NCI-H524 treated with DMSO at 0.1 percent for 48 hours (cell line): ENCODE data around the gene IKZF1.

Source experiments
- DNase-seq: peaks from one replicate; lab custom pipeline; 2025; lab: John Stamatoyannopoulos, UW

Gene IKZF1

DNA sequence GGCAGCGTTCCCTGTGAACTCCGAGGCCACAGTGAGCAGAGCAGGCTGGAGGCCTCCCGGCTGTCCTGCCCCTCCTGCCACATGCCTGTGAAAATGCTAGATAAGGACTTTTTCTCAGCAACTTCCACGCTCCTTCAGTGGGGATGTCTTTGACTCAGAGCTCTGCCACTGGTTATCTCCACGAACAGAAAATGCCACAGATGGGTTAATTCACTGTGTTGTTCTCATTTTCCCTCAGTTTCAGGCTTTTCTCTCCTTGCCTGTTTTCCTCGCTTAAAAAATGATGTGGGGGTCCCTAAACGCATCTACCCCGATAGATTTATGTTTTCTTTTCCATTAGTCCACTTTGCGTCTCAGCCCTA is 51.3 kb downstream of the IKZF1 start:
- DNase-seq = no peak

DNA sequence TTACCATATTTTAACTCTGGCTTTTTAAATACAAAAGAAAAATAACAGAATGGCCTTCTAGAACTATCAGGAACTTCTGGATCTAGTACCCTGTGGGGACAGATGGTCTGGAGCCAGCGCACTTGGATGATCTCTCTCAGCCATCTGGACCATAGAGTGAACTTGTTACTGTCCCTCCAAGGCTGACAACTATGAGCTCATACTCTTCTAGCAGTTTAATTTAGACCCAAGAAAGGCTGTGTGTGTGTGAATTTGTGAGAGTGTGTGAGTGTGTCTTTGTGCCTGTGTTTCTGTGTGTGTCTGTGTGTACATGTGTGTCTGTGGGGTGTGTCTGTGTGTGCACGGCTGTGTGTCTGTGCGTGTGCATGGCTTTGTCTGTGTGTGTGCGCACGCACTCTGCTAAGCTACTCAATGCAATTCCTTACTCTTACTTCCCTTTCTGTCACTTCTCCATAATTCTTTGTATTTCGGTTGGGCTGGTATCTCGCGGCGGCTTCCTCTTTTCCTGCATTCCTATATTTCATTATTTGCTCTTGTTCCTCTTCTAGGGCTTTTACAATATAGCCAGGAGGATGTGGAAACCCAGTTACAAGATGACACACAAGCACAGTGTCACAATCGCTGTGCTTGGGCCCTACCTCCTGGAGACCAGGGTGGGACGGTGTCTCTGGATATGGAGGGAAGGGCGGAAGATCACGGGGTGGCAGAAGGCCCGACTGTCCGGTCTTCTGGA is 51.9 kb downstream of the IKZF1 start:
- DNase-seq = no peak

DNA sequence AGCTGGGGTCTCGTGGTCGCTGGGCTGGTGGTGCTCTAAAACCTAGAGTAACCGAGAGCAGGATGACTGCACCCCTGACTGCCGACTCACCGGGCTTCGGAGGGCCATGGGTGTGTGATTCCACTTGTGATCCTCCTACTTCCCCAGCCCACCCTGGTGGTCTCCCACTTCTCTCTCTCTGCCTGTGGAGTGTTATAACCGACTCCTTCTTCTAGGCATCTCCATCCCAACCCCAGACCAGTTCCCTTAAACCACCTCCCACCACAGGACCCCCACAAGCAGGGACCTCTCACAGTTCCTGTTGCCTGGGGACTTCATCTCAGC is 52.4 kb downstream of the IKZF1 start:
- no peak for DNase-seq

DNA sequence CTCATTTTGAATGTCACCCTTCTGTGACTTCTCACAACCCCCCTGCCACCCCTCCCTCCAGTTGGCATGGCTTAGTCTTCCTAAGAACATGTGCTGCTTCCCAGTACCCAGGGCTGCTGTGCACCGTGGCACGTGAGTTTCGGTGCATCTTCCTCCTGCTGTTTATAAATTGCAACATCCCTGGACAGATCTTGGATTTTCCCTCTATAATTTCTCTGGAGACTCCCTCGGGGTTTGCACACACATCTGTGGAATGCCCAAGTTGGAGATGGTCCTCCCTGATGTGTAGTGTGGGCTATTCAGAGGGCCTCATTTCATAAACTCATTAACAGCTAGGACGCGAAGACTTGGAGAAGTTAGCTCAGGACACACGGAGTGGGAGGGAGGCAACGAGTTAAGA is 52.9 kb downstream of the IKZF1 start:
- no peak for DNase-seq

DNA sequence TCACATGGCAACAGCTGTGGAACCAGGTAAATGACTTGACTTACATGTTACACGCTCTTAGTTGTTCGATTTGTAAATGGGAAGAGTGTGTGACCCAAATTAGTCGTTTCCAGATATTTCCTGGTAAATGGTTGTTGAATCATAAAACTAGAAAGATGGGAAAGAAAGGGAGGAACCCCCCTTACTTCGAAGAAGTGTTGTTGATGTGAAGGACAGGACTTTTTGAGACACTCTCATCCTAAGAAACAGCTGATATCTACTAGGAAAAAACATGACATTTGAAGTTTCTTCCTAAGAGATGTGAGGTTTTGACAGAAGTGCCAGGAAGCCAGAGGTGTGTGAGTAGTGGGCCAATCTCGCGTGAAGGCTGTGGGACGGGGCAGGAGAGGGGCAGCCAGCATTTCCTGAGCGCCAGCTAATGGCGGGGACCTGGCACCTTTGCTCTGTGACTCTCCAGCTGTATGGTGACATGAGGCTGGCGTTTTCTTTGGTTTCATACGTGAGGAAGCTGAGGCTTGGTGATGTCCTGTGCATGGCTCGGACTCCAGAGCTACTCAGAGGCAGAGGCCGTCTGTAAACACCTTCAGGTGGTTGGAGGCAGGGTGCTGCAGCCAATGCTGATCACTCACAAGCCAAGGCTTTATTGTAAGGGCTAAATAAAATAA is 53.7 kb downstream of the IKZF1 start:
- DNase-seq = no peak

DNA sequence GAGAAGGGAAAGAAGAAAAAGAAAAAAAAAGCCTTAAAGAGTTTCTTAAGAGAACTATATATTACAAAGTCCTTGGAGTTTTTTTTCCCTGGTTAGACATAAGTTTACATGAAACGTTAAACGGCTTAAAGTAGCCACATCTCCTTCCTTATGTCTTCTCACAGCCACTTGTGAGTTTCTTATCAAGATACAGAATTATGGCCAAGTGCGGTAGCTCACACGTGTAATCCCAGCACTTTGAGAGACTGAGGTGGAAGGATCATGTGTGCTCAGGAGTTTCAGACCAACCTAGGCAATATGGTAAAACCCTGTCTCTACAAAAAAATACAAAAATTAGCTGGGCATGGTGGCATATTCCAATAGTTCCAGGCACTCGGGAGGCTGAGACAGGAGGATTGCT is 54.3 kb downstream of the IKZF1 start:
- DNase-seq = no peak

DNA sequence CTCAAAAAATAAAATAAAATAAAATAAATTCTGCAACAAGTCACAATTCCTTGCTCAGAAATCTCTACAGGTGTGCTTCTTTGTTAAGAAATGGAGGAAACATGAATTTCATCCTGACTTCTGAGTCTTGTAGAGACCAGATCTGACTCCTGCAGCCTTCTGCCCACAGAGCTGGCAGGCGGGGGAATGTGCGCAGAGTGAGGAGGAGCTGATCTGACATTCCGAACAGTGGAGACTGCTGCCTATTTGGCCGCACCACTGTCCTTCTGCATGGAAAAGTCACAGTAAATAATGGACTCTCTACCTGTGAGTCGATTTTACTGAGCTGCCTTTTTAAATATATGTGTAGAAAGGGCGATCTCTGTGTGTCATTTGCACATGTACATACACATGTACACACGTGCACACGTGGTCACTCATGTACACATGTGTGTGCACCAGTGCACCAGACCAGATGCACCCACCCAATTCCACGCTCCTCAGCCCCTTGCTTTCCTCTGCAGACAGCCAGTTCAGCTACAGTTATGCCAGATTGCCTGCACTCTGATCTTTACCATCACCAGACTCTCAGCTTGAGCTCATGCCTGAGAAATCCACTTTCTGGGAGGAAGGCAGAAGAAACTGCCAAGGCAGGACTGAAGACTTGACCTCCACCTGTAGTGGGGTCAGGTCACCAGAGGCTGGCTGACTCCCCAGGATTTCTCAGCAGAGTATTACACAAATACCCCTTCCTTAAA is 54.9 kb downstream of the IKZF1 start:
- DNase-seq = no peak

DNA sequence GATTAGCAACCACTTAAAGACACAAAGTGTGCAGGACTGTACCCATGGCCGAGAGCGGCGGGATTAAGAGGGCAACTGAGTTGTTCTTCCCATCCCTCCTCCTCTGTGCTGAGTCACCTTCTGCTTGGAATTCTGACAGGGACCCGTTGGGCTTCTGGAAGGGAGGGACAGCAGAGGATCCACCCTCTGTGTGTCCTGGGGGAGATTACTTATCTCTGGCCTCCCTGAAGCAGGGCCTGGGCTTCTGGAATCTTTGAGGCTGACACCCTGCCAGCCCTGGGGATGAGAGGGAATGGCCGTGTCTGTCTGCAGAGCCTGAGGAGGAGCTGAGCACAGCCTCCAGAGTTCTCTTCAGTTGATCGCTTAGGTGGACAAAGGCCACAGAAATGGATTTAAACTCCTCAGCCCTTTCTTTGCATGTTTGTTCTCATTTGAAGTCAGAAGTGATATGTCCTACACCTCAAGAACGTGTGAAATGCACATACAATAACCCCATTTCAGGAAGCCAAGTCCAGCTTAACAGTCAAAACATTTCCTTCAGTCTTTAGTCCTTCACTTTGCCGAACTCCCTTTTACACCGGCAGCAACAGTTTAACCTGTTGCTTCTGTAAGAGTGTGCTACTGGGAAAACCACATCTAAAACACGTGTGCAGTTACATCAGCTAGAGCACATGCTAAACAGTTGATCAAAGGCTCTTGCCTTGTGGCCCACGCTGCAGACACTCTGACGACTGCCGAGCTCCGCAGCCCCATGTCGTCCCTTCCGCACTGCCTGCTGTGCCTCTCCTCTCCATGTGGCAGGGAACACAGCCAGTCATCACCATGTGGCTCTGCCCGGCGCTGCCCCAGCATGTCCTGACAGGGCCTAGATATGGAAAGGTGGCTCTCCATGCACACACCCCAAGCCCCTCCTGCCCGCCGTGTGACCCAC is 55.7 kb downstream of the IKZF1 start:
- DNase-seq = no peak

DNA sequence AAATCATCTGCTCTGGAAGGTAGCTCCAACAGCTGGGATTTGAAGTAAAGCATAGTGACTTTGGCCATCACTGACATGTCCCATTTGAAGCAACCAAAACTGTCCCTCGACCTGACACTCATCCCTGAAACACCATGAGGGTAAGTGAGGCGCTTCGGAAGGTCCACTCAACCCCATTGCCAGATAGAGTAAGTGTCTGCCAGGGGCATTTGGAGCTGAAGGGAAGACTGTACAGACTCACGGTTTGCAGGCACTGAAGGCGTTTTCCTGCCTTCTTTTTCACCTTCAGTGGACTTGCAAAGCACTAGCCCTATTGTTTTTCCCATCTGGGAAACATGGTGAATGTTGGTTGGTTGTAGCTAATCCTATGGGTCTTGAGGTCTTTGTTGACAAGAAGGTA is 57.6 kb downstream of the IKZF1 start:
- no peak for DNase-seq

DNA sequence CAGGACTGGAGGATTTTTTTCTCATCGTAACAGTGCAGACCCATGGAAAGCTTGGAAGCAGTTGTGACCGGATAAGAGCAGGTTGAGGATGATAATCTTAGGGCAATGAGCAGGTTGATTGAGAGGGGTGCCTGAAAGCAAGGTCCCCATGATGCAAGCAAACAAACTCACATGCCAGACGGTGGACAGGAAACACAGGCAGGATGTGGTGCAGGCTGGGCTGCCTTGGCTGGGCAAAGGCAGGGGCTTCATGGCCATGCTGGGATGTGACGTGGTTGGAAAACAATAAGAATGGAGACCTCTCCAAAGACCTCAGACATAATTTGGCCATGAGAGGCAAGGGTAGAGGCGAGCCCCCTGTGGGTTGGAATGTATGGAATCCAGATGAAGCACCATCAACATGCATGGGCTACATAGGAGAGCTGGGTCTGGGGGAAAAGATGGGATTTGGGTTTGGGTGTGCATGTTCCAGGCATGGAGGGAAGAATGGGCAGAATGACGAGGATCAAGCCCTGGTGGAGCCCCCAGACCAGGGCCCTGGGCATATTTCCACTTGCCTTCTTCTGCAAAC is 58.3 kb downstream of the IKZF1 start:
- DNase-seq = no peak

DNA sequence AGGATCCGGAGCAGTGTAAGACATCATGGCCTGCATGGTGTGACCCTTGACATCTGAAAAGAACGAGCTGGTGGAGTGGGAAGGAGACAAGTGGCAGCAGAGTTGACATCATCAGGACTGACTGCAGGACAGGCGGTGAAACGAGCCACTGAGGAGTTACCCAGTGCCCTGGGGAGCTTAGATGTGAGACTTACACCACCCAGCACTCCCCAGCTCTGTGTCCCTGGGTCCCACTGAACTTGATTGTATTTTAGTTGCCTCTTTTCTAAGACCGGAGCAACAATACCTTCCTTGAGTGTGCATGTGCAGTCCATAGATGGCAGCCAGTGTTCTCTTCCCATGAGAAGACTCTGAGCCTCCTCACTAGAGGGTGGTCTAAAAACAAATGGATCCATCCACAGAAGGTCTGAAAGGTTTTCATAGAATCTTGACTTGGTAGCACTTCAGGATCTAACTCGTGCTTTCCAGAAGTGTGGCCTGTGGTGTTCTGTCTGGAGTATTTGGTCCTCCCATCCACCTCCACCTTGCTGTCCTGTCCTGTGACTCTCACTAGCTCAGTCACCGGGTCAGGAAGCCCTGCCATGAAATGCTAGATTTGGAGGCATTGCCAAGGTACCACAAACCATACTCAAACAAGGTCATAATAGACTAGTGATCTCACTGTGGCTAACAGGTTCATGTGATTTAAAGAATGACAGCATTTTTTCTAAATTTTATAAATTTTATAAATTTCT is 59.0 kb downstream of the IKZF1 start:
- no peak for DNase-seq

DNA sequence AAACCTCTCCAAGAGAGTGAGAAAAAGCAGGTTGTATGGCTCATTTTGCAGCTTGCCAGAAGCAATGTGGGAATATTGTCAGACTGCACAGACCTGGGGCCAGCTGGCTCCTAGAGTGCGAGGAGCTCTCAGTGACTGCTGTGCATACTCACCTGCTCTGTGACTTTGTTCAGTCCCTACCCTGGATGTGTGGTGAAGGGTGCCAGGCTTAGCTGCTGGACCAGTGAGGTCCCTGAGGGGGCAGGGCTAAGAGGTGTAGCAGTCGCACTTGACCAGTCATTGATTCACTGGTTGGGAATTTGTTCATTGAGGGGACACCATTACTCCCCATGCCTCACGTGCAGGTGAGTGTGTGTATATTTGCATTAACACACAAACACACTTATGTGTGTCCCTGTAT is 60.1 kb downstream of the IKZF1 start:
- no peak for DNase-seq

DNA sequence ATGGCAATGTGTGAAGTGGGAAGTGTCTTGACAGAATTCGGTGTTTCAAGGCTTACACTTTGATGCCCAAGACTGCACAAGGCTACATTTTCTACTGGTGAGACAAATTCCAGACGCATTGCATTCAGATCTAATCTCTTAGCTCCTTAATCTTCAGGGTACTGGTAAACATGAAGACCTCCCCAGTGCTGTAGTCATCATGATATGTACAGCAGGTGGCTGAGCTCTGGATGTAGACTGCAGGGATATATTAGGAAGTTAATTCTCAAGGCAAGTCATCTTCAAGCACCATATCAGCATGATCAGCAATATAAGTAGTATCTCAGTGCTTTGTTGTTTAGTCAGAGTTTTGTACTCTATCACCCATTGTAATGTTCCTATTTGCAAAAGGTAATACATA is 61.8 kb downstream of the IKZF1 start:
- no peak for DNase-seq

DNA sequence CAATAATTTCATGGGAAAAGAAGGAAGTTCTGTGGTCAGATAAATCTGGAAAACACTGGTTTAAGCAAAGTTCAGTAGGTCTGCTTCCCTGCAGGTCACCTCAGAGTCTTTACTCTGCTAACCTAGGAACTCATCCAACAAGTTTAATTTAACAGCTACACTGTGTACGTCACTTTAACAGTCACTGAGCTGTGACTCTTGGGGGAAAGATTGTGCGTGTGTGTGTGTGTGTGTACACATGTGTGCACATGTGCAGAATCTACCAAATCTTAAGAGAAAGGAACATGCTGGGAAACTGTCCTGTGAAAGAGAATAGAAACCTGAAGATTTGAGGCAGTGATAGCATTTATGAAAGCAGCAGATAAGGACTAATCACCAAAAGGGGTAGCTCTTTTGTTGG is 62.6 kb downstream of the IKZF1 start:
- DNase-seq = no peak

DNA sequence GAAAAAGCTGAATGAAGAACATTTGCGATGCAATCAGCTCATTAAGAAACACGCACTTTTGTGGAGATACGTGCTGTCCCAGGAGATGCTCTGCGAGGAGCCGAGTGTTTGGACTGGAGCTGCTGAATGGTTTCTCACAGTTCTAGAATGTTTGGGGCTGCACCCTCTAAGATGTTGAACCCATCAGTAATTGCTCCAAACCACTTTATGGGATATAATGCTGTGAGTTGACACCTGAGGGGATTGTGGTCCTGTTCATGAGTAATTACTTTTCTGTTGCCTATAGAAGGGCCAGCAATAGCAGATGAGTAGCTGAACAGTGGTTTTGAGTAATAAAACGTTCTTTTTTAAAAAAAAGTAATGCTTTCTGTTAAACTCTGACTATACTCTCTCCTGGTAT is 63.1 kb downstream of the IKZF1 start:
- DNase-seq = no peak

DNA sequence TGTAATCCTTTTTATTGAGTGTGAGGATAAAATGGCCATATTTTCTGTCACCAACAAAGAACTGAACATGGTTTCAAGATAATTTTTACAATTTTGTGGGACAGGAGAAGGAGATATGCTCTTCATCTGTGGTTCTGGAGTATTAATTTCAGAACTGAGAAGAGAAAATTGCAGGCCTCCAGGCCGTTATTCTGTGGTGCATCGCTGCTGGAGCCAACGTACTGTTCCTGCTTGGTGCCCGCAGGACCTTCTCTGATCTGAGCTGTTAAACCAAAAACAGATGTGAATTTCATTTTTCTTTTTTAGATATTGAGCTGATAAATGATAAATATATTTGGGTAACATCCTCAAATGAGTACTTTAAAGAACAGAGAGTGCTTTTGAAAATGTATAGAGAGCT is 63.9 kb downstream of the IKZF1 start:
- DNase-seq = no peak

DNA sequence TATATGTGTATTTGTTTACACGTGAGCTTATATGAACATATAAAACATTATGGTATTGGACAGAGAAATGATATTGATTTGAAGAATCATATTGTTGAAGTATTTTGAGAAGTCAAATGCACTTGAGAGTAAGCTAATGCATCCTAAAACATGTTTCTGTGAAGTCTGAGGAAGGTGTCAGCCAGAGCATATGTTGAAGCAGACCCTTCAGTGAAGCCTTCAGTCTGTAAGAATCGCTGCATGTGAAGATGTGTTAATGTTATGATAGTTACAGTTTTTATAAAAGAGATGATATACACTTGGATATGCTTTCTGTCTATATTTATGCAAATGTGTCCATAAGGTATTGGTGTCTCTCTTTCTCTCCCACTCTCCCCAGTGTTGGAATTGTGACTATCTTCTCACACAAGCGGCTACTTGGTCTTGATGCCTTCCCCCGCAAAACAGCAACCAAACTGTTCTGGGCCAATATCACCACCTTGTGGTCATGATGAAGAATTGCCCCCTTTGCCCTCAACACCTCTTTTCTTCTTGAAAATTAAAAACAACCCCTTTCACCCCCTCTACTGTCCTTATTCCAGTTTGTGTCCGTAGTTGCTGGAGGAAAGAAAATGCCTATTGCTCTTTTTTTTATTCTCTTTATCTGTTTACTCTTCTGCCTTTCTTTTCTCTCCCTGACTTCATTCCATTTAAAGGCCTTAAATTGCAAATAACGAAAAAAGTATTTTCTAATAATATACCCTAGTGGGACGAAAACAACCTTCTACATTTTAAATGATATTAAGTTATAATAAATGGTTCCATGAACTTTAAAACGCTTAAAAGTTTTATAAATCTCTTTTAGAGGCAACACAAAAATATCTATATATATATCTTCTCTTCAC is 64.9 kb downstream of the IKZF1 start:
- no peak for DNase-seq

DNA sequence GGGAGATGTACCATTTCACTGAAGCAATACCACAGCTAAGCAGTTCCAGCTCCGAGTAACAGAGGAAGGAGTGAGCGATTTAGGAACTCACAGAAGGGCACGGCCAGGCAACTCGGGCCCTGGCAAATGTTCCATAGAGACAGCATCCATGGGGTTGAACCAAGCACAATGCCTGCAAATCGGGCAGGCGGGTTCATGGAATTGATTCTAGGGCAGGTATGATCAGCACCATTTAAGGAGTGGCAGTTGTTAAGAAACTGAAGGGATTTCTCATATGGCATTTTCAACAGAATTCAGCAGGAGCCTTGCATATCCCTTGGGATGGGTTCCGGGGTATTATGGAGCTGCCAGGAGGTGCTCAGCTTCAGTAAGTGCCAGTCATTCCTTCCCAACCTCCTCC is 66.4 kb downstream of the IKZF1 start:
- no peak for DNase-seq

DNA sequence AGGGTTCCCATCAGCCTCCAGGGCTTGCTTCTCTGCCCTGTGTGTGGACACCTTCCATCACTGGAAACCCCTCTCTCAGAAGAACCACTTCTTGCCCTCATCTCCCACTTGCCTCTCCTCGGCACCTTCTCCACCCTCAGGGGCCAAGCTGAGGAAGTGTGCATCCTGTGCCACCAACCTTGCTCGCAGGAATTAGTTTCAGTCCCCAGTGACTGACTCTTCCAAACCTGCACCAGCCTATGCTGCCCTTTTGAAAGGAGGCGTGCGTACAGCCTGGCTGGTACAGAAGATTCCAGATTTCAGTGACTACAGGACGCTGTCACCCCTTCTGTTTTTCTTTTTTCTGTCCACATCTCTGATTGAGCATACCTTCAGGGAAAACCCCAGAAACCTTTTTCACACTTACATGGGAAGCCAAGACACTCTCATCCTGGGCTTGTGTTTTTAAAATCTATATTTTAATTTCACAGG is 67.1 kb downstream of the IKZF1 start:
- DNase-seq = no peak

DNA sequence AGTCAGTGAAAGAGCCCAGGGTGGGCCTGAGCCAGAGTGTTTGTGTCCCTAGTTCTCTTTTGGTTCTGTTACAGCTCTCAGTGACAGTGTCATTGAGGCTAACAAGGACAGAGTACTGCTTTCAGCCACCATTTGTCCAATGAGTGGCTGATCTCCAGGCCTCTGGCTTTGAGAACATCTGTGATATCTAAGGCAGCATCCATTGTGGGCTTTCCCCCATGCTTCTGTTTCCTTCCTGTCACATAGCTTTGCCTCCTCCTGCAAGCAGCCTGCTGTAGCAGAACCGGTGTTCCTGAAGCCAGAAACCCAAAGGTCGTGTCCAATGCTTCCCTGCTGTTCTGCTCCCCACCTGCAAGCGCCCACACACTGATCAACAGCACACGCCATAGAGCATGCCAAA is 68.4 kb downstream of the IKZF1 start:
- DNase-seq = no peak
